HCT116 (cell line): Measurements from ENCODE around the gene GARIN5A. TPM values are rescaled to one million over a fixed set of nuclear protein-coding genes. Genes with fewer than 3 reads are reported as not detected.

Source experiments
- ATAC-seq: fragments of 200-7000 bp; cut with Tn5 transposase; 2 replicates; pipeline ENCODE4 v1.9.1; 2020; ENCODE audit warnings: mild to moderate bottlenecking, moderate library complexity
- BruUV-seq: library from RNA; stranded (reverse); fragments of 400-500 nt; replicated peaks from 2 replicates; lab custom pipeline; 2021; lab: Mats Ljungman, UMichigan
- CTCF ChIA-PET: fragments of 300-600 bp; sonication (Branson Sonifier 250); formaldehyde crosslinking; loops from one replicate; lab custom pipeline; 2021; ENCODE audit warnings: antibody characterized with exemption; lab: Charles Lee
- POLR2A ChIA-PET: fragments of 300-600, 350-600 bp; sonication (Branson Sonifier 250); formaldehyde crosslinking; loops from one replicate; lab custom pipeline; 2021; ENCODE audit warnings: antibody characterized with exemption; lab: Charles Lee
- RAD21 ChIA-PET, 2 experiments: fragments of 300-600 bp; sonication (Branson Sonifier 250); formaldehyde crosslinking; loops; one replicate each; lab custom pipeline; 2023; ENCODE audit warnings: low total read pairs in 2 of 2; ENCODE audit not compliant: uncharacterized antibody in 2 of 2, unreplicated experiment in 2 of 2, low non-redundant PET in 1 of 2; lab: Charles Lee
- DNase-seq: peaks from one replicate; pipeline ENCODE4 v3.0.0-alpha.2; 2010; ENCODE audit warnings: low read depth, low spot score
- H2AFZ ChIP-seq: fragments of 200-600 bp; shearing (Covaris generic), sonication (generic); 2 replicates; pipeline ENCODE4 v1.6.1; 2017; ENCODE audit warnings: low read depth, mixed run types, mixed read lengths, antibody characterized with exemption, low read length; ENCODE audit not compliant: poor library complexity, severe bottlenecking
- H3K27ac ChIP-seq: 2 replicates; pipeline ENCODE4 v1.5.1; 2012; ENCODE audit warnings: low read depth, low read length
- H3K27me3 ChIP-seq: fragments of 200-600 bp; sonication (generic); 2 replicates; pipeline ENCODE4 v1.6.1; 2016; ENCODE audit warnings: mixed run types, low read length, mixed read lengths; ENCODE audit not compliant: insufficient read depth
- H3K36me3 ChIP-seq, 2 experiments: fragments of 200-500 bp in 1 of 2; fragments of 200-600 bp in 1 of 2; sonication (Bioruptor generic) in 1 of 2; sonication (generic) in 1 of 2; 2 replicates each; pipeline versions ENCODE4 v1.5.1 to v1.6.1; 2014 to 2016; ENCODE audit warnings: low read length in 2 of 2, inconsistent platforms in 1 of 2, mixed read lengths in 1 of 2, mixed run types in 1 of 2; ENCODE audit not compliant: insufficient read depth in 2 of 2, control insufficient read depth in 1 of 2
- H3K4me1 ChIP-seq, 2 experiments: fragments of 200-600 bp in 1 of 2; sonication (generic) in 1 of 2; 2 replicates each; pipeline versions ENCODE4 v1.5.1 to v1.6.1; 2012 to 2017; ENCODE audit warnings: low read length in 2 of 2, inconsistent platforms in 1 of 2, mild to moderate bottlenecking in 1 of 2, mixed read lengths in 1 of 2, mixed run types in 1 of 2, moderate library complexity in 1 of 2; ENCODE audit not compliant: insufficient read depth in 2 of 2, control insufficient read depth in 1 of 2
- H3K4me2 ChIP-seq: fragments of 200-600 bp; sonication (generic); 2 replicates; pipeline ENCODE4 v1.6.1; 2017; ENCODE audit warnings: mixed run types, low read length, mixed read lengths
- H3K4me3 ChIP-seq, 2 experiments: fragments of 200-600 bp in 1 of 2; sonication (generic) in 1 of 2; replicated peaks in 1 of 2; 2 replicates each; pipeline ENCODE4 v1.5.1; 2011 to 2016; ENCODE audit warnings: low read length in 2 of 2, control low read depth in 1 of 2, low read depth in 1 of 2, mild to moderate bottlenecking in 1 of 2, mixed read lengths in 1 of 2, mixed run types in 1 of 2
- H3K79me2 ChIP-seq: fragments of 200-600 bp; sonication (generic); 2 replicates; pipeline ENCODE4 v1.6.1; 2017; ENCODE audit warnings: mild to moderate bottlenecking, mixed run types, low read length, moderate library complexity, mixed read lengths; ENCODE audit not compliant: insufficient read depth
- H3K9ac ChIP-seq: fragments of 200-600 bp; sonication (generic); 2 replicates; pipeline ENCODE4 v1.6.1; 2016; ENCODE audit warnings: low read length, mixed read lengths
- H3K9me2 ChIP-seq: fragments of 200-600 bp; sonication (generic), shearing (Covaris generic); 2 replicates; pipeline ENCODE4 v1.6.1; 2017; ENCODE audit warnings: mixed run types, mild to moderate bottlenecking, moderate library complexity; ENCODE audit not compliant: insufficient read depth
- H3K9me3 ChIP-seq, 2 experiments: fragments of 200-500 bp in 1 of 2; fragments of 200-600 bp in 1 of 2; sonication (Bioruptor generic) in 1 of 2; sonication (generic) in 1 of 2; 2 replicates each; pipeline ENCODE4 v1.6.1; 2014 to 2017; ENCODE audit warnings: low read length in 2 of 2, mixed read lengths in 2 of 2, inconsistent platforms in 1 of 2, low read depth in 1 of 2, mild to moderate bottlenecking in 1 of 2, mixed run types in 1 of 2, moderate library complexity in 1 of 2; ENCODE audit not compliant: control insufficient read depth in 1 of 2, insufficient read depth in 1 of 2
- H4K20me1 ChIP-seq: fragments of 200-600 bp; sonication (generic), shearing (Covaris generic); 2 replicates; pipeline ENCODE4 v1.6.1; 2017; ENCODE audit warnings: mixed run types, mild to moderate bottlenecking, moderate library complexity; ENCODE audit not compliant: insufficient read depth
- CBX3 ChIP-seq: IDR thresholded peaks from 2 replicates; pipeline ENCODE4 v1.6.1; 2012; ENCODE audit warnings: low read depth
- CEBPB ChIP-seq: IDR thresholded peaks from 2 replicates; pipeline ENCODE4 v1.6.1; 2012; ENCODE audit warnings: low read depth
- EGR1 ChIP-seq: IDR thresholded peaks from 2 replicates; pipeline ENCODE4 v1.6.1; 2012; ENCODE audit warnings: low read depth
- EZH2 ChIP-seq: fragments of 200-600 bp; sonication (generic); IDR thresholded peaks from 2 replicates; pipeline ENCODE4 v1.6.1; 2017; ENCODE audit warnings: antibody characterized with exemption, mixed run types
- EZH2phosphoT487 ChIP-seq: fragments of 200-600 bp; IDR thresholded peaks from 2 replicates; pipeline ENCODE4 v1.6.1; 2018; ENCODE audit warnings: antibody characterized with exemption, borderline replicate concordance
- FOSL1 ChIP-seq: IDR thresholded peaks from 2 replicates; pipeline ENCODE4 v1.6.1; 2012; ENCODE audit warnings: low read depth
- JUND ChIP-seq: IDR thresholded peaks from 2 replicates; pipeline ENCODE4 v1.6.1; 2012
- POLR2AphosphoS5 ChIP-seq: IDR thresholded peaks from 2 replicates; pipeline ENCODE4 v1.6.1; 2011; ENCODE audit warnings: mild to moderate bottlenecking, low read depth, low read length, moderate library complexity
- RAD21 ChIP-seq: IDR thresholded peaks from 2 replicates; pipeline ENCODE4 v1.6.1; 2012; ENCODE audit warnings: low read depth, mild to moderate bottlenecking
- SIN3A ChIP-seq: IDR thresholded peaks from 2 replicates; pipeline ENCODE4 v1.6.1; 2012; ENCODE audit warnings: low read depth
- SP1 ChIP-seq: IDR thresholded peaks from 2 replicates; pipeline ENCODE4 v1.6.1; 2012; ENCODE audit warnings: low read depth
- TCF7L2 ChIP-seq: IDR thresholded peaks from 2 replicates; pipeline ENCODE4 v1.7.0; 2011; ENCODE audit warnings: borderline replicate concordance, inconsistent platforms; ENCODE audit not compliant: insufficient read depth, insufficient read length; ENCODE audit errors: extremely low read depth
- ZFX ChIP-seq: fragments of 450-650 bp; IDR thresholded peaks from 2 replicates; pipeline ENCODE4 v1.6.1; 2017
- ZNF274 ChIP-seq: fragments of 200-500 bp; sonication (Bioruptor generic); IDR thresholded peaks from 2 replicates; pipeline ENCODE4 v1.6.1; 2014; ENCODE audit warnings: mild to moderate bottlenecking, low read depth, low read length, inconsistent platforms
- intact Hi-C: fragments of 100-400 bp; cut with micrococcal nuclease; formaldehyde crosslinking; loops from 2 replicates; pipeline ENCODE4 v1.10.0; 2022
- total RNA-seq: library from RNA; stranded (reverse); gene quantifications from one replicate; pipeline ENCODE4 v1.2.1, GENCODE V29; 2021; ENCODE audit not compliant: unreplicated experiment
- TF ChIP-seq, protein P1 (sequence below): IDR thresholded peaks from 2 replicates; pipeline ENCODE4 v1.6.1; 2012
- TF ChIP-seq, protein P2 (sequence below), 3 experiments: fragments of 200-600 bp in 1 of 3; sonication (generic) in 1 of 3; IDR thresholded peaks in 2 of 3; conservative IDR thresholded peaks in 1 of 3; 2 replicates each; pipeline ENCODE4 v1.5.1; 2012 to 2017; ENCODE audit warnings: low read depth in 2 of 3, low read length in 2 of 3, antibody characterized with exemption in 1 of 3, borderline replicate concordance in 1 of 3, control low read depth in 1 of 3, mild to moderate bottlenecking in 1 of 3, mixed read lengths in 1 of 3, mixed run types in 1 of 3, moderate library complexity in 1 of 3; ENCODE audit not compliant: insufficient read depth in 1 of 3
- TF ChIP-seq, protein P3 (sequence below): IDR thresholded peaks from 2 replicates; pipeline ENCODE4 v1.6.1; 2012
- TF ChIP-seq, protein P4 (sequence below): IDR thresholded peaks from 2 replicates; pipeline ENCODE4 v1.6.1; 2012; ENCODE audit warnings: low read depth

GARIN5A gene
- total RNA-seq, 1 experiment from 2014 or later: 12.2 TPM

DNA sequence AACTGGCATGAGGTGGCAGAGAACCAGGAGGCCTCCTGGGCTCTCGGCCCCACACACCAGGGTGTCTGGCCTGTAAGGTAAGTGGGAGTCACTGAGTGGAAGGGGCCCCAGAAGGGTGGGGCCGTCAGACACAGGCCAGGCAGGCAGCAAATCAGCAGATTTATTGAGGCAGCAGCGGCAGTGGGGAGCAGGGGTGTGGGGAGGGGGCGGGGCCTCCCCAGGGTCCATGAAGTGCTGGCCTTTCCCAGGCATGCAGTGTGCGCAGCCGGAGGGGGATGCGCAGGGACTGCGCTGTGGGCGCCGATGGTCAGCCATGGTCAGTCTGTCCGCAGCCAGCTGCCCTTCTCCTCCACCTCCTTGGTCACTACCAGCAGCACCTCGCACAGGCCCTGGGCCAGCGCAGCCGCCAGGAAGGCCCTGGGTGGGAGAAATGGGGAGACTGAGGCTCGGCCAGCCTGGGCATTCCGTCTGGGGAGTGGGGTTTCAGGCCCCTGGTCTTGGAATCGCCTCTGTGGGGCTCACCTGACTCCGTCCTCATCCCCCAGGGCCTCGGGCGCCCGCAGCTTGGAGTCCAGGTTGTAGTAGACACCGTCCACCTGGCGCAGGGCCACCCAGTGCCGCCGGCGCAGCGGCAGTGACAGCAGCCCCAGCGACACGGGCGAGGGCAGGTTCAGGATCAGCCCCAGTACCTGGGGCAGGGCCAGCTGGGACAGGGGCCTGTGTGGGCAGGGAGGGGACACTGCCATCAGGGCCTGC, 29.4 kb upstream of the GARIN5A start (continued):
- TF ChIP-seq EZH2phosphoT487: no peak
- TF ChIP-seq SIN3A: no peak
- TF ChIP-seq FOSL1: no peak
- no peak for TF ChIP-seq CEBPB
- no peak for TF ChIP-seq RAD21

DNA sequence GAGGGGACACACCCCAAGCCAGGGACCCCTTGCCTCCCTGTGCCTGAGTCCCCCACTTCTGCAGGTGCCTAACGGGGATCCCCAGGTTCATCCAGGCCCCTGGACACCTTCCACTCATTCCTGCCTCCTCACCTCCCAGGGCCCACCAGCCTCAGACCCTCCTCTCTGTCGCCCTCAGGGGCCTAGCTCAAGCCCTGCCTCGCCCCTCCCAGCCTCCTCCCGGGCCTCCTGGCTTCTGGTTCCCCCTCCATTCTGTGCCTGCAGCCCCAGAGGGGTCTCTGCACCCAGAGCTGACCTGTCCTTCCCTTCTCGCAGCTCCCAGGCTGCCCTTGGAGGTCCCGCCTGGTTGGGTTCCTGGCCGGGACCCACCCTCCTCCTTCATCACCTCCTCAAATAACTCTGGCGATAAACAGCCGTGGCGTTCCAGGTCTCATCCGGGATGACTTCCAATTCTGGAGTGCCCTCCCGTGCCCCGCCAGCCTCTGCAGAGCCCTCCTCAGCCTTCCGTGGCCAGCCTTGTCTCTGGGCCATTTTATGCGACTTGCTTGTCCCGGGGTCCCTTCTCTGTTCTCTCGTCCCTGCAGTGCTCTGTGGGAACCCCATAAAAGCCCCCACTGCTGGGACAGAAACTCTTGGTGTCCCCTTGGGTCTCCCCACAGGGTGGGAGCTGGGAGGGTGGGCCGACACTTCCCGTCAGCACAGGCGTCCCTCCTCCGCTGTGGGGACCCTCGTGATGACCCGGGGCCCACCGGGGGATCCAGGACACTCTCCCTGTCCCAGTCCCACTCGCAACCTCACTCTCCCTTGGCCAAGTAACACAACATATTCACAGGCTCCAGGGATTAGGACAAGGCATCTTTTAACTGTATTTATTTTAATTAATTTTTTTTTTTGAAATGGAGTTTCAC, 25.2 kb upstream of the GARIN5A start:
- no peaks in the 10 kb centered on the region for H3K9me2 ChIP-seq
- ChIA-PET CTCF (no interaction called here), RAD21 (no interaction called here), POLR2A (no interaction called here)
- H3K79me2 ChIP-seq: no peaks in the 10 kb centered on the region
- no peak overlapping the region for H3K27ac ChIP-seq
- H3K9me3 ChIP-seq: no peaks in the 10 kb centered on the region
- peaks cover 0 to 3% of the 10 kb centered on the region in 2 experiments; a peak in 1 of 4 replicates for H3K4me1 ChIP-seq
- no peak overlapping the region for H3K9ac ChIP-seq
- no peak overlapping the region for H3K4me3 ChIP-seq
- DNase-seq (no peak), ATAC-seq (no peak)
- H3K4me2 ChIP-seq: no peak overlapping the region
- no peaks in the 10 kb centered on the region for H3K27me3 ChIP-seq
- H4K20me1 ChIP-seq: no peaks in the 10 kb centered on the region
- no peaks in the 10 kb centered on the region; a peak in 1 of 4 replicates for H3K36me3 ChIP-seq
- no TSS peak for BruUV-seq
- intact Hi-C loops: no loop called here
- no peak overlapping the region for H2AFZ ChIP-seq
- TF ChIP-seq, protein P1, sequence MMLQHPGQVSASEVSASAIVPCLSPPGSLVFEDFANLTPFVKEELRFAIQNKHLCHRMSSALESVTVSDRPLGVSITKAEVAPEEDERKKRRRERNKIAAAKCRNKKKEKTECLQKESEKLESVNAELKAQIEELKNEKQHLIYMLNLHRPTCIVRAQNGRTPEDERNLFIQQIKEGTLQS: no peak
- TF ChIP-seq SIN3A (no peak), SP1 (no peak), TCF7L2 (no peak), ZNF274 (no peak), JUND (no peak), FOSL1 (no peak), ZFX (no peak), POLR2AphosphoS5 (no peak), CBX3 (no peak), RAD21 (no peak), EZH2phosphoT487 (no peak), EGR1 (no peak), CEBPB (no peak), EZH2 (no peak)
- TF ChIP-seq, protein P2, sequence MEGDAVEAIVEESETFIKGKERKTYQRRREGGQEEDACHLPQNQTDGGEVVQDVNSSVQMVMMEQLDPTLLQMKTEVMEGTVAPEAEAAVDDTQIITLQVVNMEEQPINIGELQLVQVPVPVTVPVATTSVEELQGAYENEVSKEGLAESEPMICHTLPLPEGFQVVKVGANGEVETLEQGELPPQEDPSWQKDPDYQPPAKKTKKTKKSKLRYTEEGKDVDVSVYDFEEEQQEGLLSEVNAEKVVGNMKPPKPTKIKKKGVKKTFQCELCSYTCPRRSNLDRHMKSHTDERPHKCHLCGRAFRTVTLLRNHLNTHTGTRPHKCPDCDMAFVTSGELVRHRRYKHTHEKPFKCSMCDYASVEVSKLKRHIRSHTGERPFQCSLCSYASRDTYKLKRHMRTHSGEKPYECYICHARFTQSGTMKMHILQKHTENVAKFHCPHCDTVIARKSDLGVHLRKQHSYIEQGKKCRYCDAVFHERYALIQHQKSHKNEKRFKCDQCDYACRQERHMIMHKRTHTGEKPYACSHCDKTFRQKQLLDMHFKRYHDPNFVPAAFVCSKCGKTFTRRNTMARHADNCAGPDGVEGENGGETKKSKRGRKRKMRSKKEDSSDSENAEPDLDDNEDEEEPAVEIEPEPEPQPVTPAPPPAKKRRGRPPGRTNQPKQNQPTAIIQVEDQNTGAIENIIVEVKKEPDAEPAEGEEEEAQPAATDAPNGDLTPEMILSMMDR (IDR thresholded peaks at IDR 0.05 in 2 of 3, conservative IDR thresholded peaks at IDR 0.05 in 1 of 3; ENCODE audit: borderline replicate concordance in 1 of 3, insufficient read depth in 1 of 3, low read depth in 2 of 3, low read length in 2 of 3): no peak
- TF ChIP-seq, protein P3, sequence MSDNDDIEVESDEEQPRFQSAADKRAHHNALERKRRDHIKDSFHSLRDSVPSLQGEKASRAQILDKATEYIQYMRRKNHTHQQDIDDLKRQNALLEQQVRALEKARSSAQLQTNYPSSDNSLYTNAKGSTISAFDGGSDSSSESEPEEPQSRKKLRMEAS: no peak
- TF ChIP-seq, protein P4, sequence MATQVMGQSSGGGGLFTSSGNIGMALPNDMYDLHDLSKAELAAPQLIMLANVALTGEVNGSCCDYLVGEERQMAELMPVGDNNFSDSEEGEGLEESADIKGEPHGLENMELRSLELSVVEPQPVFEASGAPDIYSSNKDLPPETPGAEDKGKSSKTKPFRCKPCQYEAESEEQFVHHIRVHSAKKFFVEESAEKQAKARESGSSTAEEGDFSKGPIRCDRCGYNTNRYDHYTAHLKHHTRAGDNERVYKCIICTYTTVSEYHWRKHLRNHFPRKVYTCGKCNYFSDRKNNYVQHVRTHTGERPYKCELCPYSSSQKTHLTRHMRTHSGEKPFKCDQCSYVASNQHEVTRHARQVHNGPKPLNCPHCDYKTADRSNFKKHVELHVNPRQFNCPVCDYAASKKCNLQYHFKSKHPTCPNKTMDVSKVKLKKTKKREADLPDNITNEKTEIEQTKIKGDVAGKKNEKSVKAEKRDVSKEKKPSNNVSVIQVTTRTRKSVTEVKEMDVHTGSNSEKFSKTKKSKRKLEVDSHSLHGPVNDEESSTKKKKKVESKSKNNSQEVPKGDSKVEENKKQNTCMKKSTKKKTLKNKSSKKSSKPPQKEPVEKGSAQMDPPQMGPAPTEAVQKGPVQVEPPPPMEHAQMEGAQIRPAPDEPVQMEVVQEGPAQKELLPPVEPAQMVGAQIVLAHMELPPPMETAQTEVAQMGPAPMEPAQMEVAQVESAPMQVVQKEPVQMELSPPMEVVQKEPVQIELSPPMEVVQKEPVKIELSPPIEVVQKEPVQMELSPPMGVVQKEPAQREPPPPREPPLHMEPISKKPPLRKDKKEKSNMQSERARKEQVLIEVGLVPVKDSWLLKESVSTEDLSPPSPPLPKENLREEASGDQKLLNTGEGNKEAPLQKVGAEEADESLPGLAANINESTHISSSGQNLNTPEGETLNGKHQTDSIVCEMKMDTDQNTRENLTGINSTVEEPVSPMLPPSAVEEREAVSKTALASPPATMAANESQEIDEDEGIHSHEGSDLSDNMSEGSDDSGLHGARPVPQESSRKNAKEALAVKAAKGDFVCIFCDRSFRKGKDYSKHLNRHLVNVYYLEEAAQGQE: no peak
